NCI-H2081 (cell line): Measurements from ENCODE around the gene PPP1R1A.

Experiments used
- DNase-seq, 2 experiments: peaks; one replicate each; lab custom pipeline; 2025; lab: John Stamatoyannopoulos, UW

PPP1R1A gene

DNA sequence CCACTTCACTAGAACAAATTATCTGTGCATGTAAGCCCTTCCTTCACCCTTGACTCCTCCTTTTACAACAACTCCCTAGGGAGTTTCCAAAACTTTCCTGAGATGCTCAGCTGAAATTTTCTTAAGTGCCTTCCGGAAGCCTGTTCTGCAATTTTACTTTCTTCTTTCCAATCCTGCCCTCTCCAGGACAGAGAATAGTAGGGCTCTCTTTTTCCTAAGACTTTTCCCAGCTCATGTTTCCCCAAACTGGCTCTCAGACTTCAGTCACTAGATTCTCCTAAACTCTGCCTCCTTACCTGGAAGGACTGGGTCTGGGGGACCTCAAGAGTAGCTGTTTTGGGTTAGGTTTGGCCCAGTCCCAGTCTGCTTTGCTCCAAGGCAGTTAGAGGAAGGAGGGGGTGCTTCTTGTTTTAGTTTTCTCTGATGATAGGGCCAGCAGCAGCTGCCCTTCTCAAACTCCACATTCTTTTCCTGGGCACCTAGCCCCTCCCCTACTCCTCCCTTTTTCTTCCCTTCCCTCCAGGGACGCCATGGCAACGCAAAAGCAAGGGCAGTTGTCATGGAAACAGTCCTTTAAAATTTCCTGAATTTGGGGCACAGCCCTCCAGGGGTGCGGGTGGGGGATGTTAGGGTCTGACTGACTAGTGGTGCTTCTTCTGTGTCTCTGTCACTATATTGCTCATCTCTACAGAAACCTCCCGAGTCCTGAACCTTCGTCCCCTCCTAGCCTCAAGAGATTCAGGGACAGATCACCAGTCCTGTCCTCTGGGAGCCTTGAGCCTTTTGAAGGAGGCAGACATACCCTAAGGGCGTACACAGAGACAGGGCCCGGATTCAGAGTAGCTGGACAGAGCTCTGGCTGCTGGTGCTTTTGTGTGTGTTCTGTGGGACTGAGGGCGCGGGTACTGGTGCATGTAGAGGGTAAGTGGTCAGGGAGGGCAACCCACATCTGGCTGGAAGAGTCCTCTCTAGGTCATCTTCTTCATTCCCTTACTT is 17.0 kb downstream of the PPP1R1A start:
- DNase-seq, result no peak

DNA sequence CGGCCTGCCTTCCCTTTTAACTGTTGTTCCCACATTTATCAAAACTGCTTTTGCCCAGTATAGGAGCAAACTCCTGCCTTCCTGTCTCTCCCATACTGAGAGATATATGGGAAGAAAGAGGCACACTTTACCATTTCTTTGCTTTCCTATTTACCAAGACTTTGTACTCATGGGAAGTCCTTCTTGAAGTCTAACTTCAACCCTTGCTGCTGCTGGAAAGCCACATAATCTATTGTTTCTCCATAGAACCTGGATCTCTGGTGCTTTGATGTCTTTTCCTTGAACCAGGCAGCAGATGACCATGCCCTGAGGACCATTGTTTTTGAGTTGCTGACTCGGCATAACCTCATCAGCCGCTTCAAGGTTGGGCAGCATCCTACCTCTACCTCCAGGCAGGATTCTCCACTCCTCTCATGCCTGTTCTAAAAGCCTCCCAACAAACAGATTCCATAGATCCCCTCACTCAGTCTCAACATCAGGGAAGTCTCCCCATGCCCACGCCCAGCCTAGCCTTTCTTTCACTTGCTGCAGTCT is 18.4 kb downstream of the PPP1R1A start:
- DNase-seq, result no peak

- DNase-seq, result no peak
These were observed 19.4 kb downstream of the PPP1R1A start for GRCh38 chr12:54569072-54569471.

GRCh38 chr12:54566792-54567191 is 21.7 kb downstream of the PPP1R1A start:
- no peak for DNase-seq

- no peak for DNase-seq
These were observed 22.4 kb downstream of the PPP1R1A start for GRCh38 chr12:54565986-54566544.

GRCh38 chr12:54565310-54565985 is 23.0 kb downstream of the PPP1R1A start:
- no peak for DNase-seq

DNA sequence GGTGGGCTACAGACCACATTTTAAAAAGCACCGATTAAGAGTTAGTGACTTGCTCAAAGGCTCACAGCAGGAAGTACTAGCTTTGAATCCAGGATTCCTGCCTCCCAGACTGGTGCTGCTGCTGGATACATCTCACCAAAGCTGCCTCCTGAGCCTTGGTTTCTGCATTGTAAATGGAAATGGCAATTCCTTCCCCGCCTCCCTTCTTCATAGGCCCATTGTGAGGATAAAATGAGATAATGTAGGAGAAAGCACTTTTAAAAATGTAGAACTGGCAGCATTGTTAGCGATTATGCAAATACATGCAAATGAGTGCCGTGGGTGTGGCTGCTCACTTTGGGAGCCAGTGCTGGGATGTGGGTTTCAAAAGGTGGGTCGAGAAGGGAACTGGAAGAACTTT is 23.7 kb downstream of the PPP1R1A start:
- no peak for DNase-seq

- DNase-seq, result no peak
These were observed 24.7 kb downstream of the PPP1R1A start for GRCh38 chr12:54563787-54564186.

GRCh38 chr12:54562750-54563356 is 25.6 kb downstream of the PPP1R1A start:
- no peak for DNase-seq

DNA sequence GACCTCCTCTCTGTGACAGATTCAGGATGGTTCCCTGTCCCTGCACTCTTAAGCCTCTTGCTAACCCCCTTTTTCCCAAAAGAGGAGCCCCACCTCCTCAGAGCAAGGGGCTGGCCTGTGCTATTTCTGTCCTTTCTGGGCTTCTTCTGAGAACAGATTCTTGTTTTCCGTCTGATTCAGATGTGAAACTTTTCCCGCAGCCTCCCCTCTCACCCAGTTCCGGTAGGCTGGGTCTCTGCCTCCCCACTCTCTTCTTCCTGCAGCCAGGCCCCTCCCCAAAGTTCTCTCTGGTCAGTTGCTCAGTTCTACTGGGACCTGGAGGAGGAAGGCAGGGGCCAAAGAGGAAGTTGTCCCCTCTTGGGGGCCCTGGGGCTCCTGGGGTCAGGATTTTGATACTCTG is 27.3 kb downstream of the PPP1R1A start:
- no peak for DNase-seq

DNA sequence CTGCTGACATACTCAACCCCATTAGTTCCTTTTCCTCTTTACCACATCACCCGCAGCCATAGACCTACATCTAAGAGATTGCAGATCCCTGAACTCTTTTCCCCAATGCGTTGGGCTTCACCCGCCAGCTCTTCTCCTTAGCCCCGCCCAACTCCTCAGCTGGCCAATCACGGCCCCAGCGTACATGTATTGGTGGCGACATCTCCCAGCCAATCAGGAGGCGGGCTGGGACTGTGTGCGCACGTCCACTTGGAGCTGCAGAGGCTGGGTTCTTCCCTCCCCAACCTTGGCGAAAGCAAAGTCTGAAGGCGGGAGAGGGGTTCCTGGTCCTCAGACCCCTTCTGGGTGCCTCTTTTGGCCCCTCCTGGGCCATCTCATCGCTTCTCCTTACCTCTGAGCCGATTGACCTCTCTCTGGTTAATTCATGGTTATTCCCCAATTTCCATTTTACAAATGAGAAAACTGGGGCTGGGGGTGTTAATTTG is 28.0 kb downstream of the PPP1R1A start:
- DNase-seq, result peak; percentile 64 to 67

GRCh38 chr12:54558759-54559158 is 29.7 kb downstream of the PPP1R1A start:
- DNase-seq, result no peak

DNA sequence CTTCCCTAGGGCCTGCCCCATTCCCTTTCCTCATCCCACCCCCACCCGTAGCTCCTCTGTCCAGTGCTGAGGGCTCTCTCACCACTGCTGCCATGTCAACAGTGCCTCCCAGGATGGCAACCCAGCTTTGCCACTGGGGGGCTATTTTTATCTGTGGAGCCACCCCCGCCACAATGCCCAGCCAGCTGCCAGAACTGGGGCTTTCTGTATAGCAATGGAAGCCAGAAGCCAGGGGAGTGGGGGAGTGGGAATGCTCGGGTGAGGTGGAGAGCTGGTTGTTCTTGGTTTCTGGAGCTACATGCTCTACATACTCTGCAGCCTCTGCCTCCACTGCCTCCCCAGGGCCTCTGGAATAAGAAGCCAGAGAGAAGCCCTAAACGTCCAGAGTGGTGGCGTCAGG is 30.1 kb downstream of the PPP1R1A start:
- DNase-seq, result no peak

DNA sequence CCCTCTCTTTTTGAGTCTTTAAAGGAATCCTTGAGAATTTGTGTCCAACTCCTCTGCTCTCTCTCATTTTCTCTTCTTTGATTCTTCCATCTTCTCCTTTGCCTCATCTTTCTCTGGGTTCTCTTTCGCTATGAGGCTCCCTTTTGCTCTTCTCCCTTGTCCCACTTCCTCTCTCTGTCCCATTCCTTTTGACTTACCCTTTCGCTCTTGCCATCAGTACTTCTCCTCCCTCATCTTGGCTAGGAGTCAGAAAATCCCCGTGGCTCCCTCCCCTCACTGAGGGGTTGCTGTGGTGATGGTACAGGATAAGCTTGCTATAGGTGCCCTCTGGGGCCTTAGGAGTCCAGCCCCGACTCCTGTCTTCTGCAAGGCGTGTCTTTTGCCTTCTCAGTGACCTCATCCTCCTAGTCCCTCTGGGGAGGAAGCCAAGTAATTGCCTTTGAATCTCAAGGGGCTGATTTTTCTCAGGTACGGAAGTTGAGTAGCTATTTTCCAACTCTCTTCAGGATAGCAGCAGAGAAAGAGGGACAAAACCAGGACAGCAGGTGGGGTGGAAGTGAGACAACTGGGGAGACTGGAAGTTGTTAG is 32.7 kb downstream of the PPP1R1A start:
- DNase-seq, result no peak

- no peak for DNase-seq
These were observed 38.5 kb downstream of the PPP1R1A start for GRCh38 chr12:54549774-54550451.

- no peak for DNase-seq
These were observed 41.9 kb downstream of the PPP1R1A start for GRCh38 chr12:54546511-54546910.

DNA sequence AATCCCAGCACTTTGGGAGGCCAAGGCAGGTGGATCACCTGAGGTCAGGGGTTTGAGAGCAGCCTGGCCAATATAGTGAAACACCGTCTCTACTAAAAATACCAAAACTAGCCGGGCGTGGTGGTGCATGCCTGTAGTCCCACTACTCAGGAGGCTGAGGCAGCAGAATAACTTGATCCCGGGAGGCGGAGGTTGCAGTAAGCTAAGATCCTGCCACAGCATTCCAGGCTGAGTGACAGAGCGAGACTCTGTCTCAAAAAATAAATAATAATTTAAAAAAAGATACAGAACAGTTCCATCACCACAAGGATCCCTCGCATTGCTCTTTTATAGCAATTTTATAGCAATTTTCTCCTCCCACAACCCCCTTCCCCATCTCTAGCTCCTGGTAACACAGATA is 43.7 kb downstream of the PPP1R1A start:
- no peak for DNase-seq

DNA sequence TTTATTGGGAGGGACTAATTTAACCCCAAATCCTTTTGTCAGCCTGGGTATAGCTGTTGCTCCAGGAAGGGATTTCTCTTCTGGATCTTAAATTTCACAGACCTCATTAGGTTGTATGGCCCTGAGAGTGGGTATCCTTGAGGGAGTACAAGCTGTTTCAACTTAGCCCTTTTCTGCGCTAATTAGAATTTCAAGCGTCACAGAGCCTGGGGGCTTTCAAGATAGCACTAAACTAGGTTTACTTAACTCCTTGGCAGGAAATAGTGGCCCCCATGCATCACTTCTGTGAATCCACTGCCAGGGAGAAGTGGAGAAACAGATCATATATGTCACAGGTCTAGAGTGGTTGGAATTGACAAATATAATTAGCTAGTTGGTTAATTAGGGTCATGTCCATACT is 44.9 kb downstream of the PPP1R1A start:
- no peak for DNase-seq

DNA sequence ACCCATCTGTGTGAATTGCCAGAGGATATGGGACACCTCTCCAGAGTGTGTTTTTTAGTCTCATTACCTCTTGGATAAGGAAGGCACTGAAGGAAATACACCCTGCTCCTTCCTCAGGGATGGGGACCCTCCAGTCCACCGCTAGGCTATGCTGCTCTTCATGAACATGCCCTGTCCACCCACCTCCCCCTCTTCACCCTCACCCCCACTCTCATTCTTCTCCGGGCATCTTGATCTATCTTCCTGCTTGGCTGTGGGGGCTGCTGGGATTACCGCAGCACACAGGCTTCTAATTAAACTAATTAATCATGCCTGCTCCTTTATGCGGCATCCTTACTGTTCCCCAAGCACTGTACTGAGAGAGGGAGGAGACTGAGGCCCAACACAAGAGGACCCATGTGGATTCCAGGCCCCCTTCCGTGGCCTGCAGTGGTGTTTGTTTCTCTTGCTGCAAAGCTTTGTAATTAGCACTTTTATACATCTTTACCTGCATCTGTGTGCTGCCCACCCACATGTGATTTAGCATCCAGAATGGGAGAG is 46.6 kb downstream of the PPP1R1A start:
- no peak for DNase-seq

- DNase-seq, result no peak
These were observed 50.2 kb downstream of the PPP1R1A start for GRCh38 chr12:54538136-54538700.
